RWPE1 (cell line): ENCODE data around the gene CCT5.
"Not testable (repeated sequence)": the region's sequence is repeated elsewhere in the genome, so short reads cannot be mapped to it uniquely, and the experiment has no call there.

Experiments
- CTCF ChIA-PET: fragments of 350-600 bp; sonication (Branson Sonifier 250); formaldehyde crosslinking; extraction: SDS; loops from one replicate; lab custom pipeline; 2021; lab: Yijun Ruan, JAX
- POLR2A ChIA-PET: fragments of 400-600 bp; formaldehyde crosslinking; extraction: SDS; loops from one replicate; lab custom pipeline; 2020; ENCODE audit warnings: antibody characterized with exemption; ENCODE audit not compliant: low non-redundant PET; lab: Yijun Ruan, JAX
- DNase-seq: peaks from one replicate; pipeline ENCODE4 v3.0.0; 2012; ENCODE audit warnings: low spot score
- H3K27ac ChIP-seq: fragments of 450-650 bp; 2 replicates; pipeline ENCODE4 v1.5.1; 2017
- TF ChIP-seq, protein P1 (sequence below): fragments of 450-650 bp; conservative IDR thresholded peaks from 2 replicates; pipeline ENCODE4 v1.5.1; 2017; ENCODE audit warnings: low read depth, mild to moderate bottlenecking

CCT5 gene

DNA sequence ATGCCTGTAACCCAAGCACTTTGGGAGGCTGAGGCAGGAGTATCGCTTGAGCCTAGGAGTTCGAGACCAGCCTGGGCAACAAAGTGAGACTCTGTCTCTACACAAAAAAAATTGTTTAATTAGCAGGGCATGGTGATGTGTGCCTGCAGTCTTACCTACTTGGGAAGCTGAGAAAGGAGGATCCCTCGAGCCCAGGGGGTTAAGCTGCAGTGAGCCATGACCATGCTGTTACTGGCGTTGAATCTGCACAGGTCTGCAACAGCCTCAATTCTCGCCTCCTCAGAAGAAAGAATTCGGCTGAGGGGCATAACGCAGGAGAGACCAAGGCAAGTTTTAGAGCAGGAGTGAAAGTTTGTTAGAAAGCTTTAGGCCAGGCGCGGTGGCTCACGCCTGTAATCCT lies 18.0 kb downstream of the CCT5 start:
- no peak for DNase-seq
- ChIA-PET CTCF (no interaction called here), POLR2A (no interaction called here)
- peak overlapping the region; percentile 9; the same call in 1 of the 2 replicates for H3K27ac ChIP-seq
- TF ChIP-seq, protein P1, sequence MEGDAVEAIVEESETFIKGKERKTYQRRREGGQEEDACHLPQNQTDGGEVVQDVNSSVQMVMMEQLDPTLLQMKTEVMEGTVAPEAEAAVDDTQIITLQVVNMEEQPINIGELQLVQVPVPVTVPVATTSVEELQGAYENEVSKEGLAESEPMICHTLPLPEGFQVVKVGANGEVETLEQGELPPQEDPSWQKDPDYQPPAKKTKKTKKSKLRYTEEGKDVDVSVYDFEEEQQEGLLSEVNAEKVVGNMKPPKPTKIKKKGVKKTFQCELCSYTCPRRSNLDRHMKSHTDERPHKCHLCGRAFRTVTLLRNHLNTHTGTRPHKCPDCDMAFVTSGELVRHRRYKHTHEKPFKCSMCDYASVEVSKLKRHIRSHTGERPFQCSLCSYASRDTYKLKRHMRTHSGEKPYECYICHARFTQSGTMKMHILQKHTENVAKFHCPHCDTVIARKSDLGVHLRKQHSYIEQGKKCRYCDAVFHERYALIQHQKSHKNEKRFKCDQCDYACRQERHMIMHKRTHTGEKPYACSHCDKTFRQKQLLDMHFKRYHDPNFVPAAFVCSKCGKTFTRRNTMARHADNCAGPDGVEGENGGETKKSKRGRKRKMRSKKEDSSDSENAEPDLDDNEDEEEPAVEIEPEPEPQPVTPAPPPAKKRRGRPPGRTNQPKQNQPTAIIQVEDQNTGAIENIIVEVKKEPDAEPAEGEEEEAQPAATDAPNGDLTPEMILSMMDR = no peak

DNA sequence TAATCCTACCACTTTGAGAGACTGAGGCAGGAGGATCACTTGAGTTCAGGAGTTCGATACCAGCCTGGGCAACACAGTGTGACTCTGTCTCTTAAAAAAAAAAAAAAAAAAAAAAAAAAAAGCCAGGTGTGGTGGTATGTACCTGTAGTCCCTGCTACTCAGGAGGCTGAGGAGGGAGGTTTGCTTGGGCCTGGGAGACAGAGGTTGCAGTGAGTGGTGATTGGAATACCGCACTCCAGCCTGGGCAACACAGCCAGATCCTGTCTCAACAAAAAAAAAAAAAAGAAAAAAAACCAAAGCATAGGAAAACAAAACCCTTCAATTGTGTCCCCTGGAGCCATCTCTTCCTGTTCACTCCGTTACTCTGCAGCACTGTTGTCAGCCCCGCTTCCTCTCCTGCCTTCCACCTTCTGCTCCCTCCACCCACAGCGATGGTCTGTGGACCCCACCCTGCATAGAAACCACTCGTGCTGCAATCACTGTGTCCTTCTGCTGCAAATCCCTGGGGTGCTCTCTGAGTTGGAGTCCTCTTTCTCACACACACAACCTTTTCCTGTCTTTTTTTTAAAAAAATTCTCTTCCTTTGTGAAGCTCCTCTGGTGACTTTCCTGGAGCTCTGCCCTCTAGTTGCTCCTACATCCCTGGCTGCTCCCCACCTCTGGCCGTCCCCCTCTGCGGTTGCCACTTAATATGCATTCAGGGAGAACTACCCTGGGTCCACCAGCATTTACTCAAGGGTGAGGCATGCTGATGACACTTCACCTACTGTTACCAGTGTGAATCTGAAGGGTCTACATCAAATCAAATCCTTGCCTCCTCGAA lies 22.2 kb downstream of the CCT5 start:
- CTCF ChIA-PET = interaction anchor here (0.5 to 0.6 kb wide), 2 partner anchors 758 to 1852 kb away, joined by 3 to 10 read pairs; no protein-coding TSS in a partner anchor
- POLR2A ChIA-PET = no interaction called here
- DNase-seq = no peak
- no peak overlapping the region for H3K27ac ChIP-seq
- TF ChIP-seq, protein P1 = no peak

DNA sequence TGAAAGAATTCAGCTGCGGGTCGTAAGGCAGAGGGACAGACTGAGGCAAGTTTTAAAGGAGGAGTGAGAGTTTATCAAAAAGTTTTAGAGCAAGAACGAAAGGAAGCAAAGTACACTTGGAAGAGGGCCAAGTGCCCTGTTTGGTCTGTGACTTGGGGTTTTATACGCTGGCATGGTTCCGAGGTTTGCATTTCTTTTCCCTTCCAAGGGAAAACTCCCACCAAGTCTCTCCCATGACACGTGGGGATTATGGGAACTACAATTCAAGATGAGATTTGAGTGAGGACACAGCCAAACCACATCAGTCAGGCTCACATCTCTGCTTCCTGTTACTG lies 22.8 kb downstream of the CCT5 start:
- H3K27ac ChIP-seq, POLR2A ChIA-PET, CTCF ChIA-PET, DNase-seq: not testable (repeated sequence)

DNA sequence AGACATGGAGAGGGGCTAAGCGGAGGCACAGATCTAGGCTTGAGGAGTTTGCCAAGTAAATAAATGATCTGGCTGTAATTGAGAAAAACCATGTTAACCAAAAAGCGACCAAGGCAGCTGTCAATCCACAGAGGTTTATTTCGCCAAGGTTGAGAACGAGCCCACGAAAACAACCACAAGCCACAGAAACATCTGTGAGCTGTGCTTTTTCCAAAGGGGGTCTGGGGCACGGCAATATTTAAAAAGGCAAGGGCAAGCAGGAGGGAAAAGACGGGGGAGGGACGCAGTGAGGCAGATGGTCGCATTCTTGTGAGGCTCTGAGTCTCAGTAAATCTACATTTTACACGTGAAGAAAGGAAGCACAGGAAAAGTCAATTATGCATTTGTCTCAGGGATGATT lies 25.4 kb downstream of the CCT5 start:
- H3K27ac ChIP-seq = no peak overlapping the region
- TF ChIP-seq, protein P1 = no peak
- CTCF ChIA-PET = no interaction called here
- POLR2A ChIA-PET = no interaction called here
- DNase-seq = no peak

DNA sequence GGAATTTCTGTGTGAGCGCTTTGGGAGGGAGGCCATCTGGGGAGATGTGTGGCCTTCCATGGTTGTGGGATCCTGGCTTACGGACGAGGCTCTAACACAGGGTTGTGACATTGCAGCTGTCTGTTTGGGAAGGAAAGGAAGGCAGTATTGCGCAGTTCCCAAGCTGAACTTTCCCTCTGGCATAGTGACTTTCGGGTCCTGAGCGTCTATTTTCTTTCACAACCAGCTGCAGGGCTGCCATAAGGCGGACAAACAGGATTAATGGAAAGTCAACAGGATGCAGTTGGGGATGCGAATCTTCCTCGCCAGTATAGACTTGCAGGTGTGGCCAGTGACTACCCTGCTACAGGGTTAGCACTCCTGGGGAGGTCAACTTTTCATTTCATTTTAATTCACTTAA lies 25.9 kb downstream of the CCT5 start:
- ChIA-PET CTCF (no interaction called here), POLR2A (no interaction called here)
- no peak for DNase-seq
- H3K27ac ChIP-seq = no peak overlapping the region
- TF ChIP-seq, protein P1 = no peak

DNA sequence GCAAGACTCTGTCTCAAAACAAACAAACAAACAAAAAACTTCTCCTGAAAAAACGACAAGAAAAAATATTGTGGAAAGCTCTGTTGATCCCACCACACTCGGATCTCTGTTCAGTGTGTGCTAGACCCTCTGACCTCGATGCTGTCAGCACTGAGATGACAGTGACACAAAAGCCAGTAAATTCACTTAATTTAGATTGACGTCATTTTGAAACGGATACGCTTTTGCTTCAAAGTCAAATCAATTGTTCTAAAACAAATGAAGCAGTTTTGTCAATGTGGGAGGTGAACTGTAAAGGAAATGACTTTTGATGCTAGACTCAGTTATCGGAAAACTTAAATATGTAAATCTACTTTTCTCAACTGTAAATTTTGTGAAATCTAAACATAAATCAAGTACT lies 26.6 kb downstream of the CCT5 start:
- ChIA-PET CTCF (no interaction called here), POLR2A (no interaction called here)
- no peak for DNase-seq
- TF ChIP-seq, protein P1 = no peak
- no peak overlapping the region for H3K27ac ChIP-seq
